ENCODE measurements around the gene MATCAP1.

MATCAP1 gene

DNA sequence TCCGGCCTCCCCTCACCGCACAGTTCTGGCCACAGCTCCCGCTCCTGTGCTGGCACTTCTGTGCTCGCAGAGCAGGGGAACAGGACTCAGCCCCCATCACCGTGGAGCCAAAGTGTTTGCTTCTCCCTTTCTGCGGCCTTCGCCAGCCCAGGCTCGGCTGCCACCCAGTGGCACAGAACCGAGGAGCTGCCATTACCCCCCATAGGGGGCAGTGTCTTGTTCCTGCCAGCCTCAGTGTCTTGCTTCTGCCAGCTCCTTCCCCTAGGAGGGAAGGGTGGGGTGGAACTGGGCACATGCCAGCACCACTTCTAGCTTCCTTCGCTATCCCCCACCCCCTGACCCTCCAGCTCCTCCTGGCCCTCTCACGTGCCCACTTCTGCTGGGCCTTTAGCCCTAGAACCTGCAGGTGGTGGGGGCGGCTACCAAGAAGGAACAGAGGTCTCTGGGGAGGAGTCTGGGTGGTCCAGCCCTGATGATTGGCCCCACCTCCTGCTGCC, 14.5 kb upstream of the MATCAP1 start:
- H3K4me1 ChIP-seq (ENCODE audit: low read length) = peaks cover 4% of the 10 kb centered on the region; the same call in 1 of the 2 replicates
- no peak overlapping the region for H3K4me3 ChIP-seq (ENCODE audit: low read length)
- H3K9ac ChIP-seq (ENCODE audit: low read length) = no peak overlapping the region

DNA sequence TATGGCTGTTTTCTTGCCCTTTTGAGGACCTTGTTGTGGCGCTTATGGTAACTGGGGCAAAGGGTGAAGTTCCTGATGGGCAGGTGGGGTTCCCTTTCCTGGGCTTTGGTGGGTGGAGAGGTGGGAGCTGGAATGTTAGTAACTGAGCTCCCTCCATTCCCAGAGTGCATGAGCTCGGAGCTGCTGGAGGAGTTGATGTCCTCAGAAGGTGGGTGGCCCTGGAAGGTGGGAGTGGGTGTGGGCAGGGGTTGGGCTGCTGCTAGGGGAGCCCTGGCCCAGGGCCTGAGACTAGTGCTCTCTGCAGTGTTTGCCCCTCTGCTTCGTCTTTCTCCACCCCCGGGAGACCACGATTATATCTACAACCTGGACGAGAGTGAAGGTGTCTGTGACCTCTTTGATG, 13.9 kb upstream of the MATCAP1 start:
- peaks cover 9% of the 10 kb centered on the region; the same call in 1 of the 2 replicates for H3K4me1 ChIP-seq (ENCODE audit: low read length)
- DNase-seq = no peak
- no peak overlapping the region for H3K9ac ChIP-seq (ENCODE audit: low read length)
- H3K9me2 ChIP-seq (replicated peaks; ENCODE audit: insufficient read depth, low read length) = no peaks in the 10 kb centered on the region
- no peak for TF ChIP-seq EZH2 (optimal IDR thresholded peaks at IDR 0.05; ENCODE audit: low read depth, low read length)
- TF ChIP-seq EZH2phosphoT487 (IDR thresholded peaks at IDR 0.05; ENCODE audit: low read length) = no peak
- TF ChIP-seq, protein P1, sequence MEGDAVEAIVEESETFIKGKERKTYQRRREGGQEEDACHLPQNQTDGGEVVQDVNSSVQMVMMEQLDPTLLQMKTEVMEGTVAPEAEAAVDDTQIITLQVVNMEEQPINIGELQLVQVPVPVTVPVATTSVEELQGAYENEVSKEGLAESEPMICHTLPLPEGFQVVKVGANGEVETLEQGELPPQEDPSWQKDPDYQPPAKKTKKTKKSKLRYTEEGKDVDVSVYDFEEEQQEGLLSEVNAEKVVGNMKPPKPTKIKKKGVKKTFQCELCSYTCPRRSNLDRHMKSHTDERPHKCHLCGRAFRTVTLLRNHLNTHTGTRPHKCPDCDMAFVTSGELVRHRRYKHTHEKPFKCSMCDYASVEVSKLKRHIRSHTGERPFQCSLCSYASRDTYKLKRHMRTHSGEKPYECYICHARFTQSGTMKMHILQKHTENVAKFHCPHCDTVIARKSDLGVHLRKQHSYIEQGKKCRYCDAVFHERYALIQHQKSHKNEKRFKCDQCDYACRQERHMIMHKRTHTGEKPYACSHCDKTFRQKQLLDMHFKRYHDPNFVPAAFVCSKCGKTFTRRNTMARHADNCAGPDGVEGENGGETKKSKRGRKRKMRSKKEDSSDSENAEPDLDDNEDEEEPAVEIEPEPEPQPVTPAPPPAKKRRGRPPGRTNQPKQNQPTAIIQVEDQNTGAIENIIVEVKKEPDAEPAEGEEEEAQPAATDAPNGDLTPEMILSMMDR (IDR thresholded peaks at IDR 0.05; ENCODE audit: low read length) = no peak
- H3F3A ChIP-seq (ENCODE audit: insufficient read depth, low read length) = no peaks in the 10 kb centered on the region
- no peak overlapping the region for H3K27ac ChIP-seq (ENCODE audit: low read length)
- no peak overlapping the region for H3K4me2 ChIP-seq (ENCODE audit: low read depth, low read length)
- no peak overlapping the region for H3K4me3 ChIP-seq (ENCODE audit: low read length)
- peaks cover 41% of the 10 kb centered on the region for H3K79me2 ChIP-seq (ENCODE audit: low read length)
- no peaks in the 10 kb centered on the region for H3K27me3 ChIP-seq (replicated peaks; ENCODE audit: insufficient read depth, low read length)
- H3K36me3 ChIP-seq (replicated peaks; ENCODE audit: insufficient read depth, low read length) = peaks cover 16% of the 10 kb centered on the region; the same call in 1 of the 2 replicates
- H4K20me1 ChIP-seq (ENCODE audit: insufficient read depth, low read length) = no peaks in the 10 kb centered on the region
- no peak overlapping the region for H2AFZ ChIP-seq (ENCODE audit: low read length)
- H3K9me3 ChIP-seq (replicated peaks; ENCODE audit: insufficient read depth, low read length) = no peaks in the 10 kb centered on the region

More for the DNA sequence above, 14.5 kb upstream of the MATCAP1 start:
- no peak for DNase-seq
- Histone ChIP-seq H3K9me2 (replicated peaks; ENCODE audit: insufficient read depth, low read length) (no peaks in the 10 kb centered on the region), H4K20me1 (ENCODE audit: insufficient read depth, low read length) (no peaks in the 10 kb centered on the region), H3F3A (ENCODE audit: insufficient read depth, low read length) (no peaks in the 10 kb centered on the region), H3K36me3 (replicated peaks; ENCODE audit: insufficient read depth, low read length) (peaks cover 16% of the 10 kb centered on the region; the same call in 1 of the 2 replicates), H3K27me3 (replicated peaks; ENCODE audit: insufficient read depth, low read length) (no peaks in the 10 kb centered on the region), H3K9me3 (replicated peaks; ENCODE audit: insufficient read depth, low read length) (no peaks in the 10 kb centered on the region), H3K27ac (ENCODE audit: low read length) (no peak overlapping the region), H3K4me2 (ENCODE audit: low read depth, low read length) (no peak overlapping the region), H2AFZ (ENCODE audit: low read length) (no peak overlapping the region), H3K79me2 (ENCODE audit: low read length) (peaks cover 35% of the 10 kb centered on the region)
- TF ChIP-seq EZH2 (optimal IDR thresholded peaks at IDR 0.05; ENCODE audit: low read depth, low read length) = no peak
- TF ChIP-seq, protein P1 (IDR thresholded peaks at IDR 0.05; ENCODE audit: low read length) = peak; percentile 37

DNA sequence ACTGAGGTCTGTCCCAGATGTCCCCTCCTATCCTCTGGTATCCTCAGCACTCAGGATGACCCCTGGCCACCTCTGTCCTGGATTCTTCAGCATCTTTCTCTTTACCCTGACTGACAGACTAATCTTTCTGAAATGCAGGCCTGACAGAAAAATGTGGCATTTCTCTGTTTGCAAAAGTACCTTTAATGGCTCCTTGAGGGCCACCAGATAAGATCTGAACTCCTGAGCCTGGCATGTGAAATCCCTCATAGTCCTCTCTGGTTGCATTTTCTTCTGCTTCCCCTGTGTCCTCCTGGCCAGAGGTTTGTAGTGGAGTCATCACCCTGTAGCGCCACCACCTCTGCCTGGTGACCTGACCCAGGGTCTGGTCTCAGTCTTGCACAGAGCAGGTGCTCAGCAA, 13.1 kb upstream of the MATCAP1 start:
- no peaks in the 10 kb centered on the region for H3F3A ChIP-seq (ENCODE audit: insufficient read depth, low read length)
- no peak overlapping the region for H3K4me2 ChIP-seq (ENCODE audit: low read depth, low read length)
- H3K4me1 ChIP-seq (ENCODE audit: low read length) = peaks cover 9% of the 10 kb centered on the region; the same call in 1 of the 2 replicates
- no peak overlapping the region for H2AFZ ChIP-seq (ENCODE audit: low read length)
- H3K4me3 ChIP-seq (ENCODE audit: low read length) = no peak overlapping the region
- peaks cover 16% of the 10 kb centered on the region; the same call in 1 of the 2 replicates for H3K36me3 ChIP-seq (replicated peaks; ENCODE audit: insufficient read depth, low read length)
- no peak overlapping the region for H3K27ac ChIP-seq (ENCODE audit: low read length)
- peaks cover 48% of the 10 kb centered on the region for H3K79me2 ChIP-seq (ENCODE audit: low read length)
- no peaks in the 10 kb centered on the region for H3K9me2 ChIP-seq (replicated peaks; ENCODE audit: insufficient read depth, low read length)
- TF ChIP-seq EZH2 (optimal IDR thresholded peaks at IDR 0.05; ENCODE audit: low read depth, low read length) (no peak), EZH2phosphoT487 (IDR thresholded peaks at IDR 0.05; ENCODE audit: low read length) (no peak)
- TF ChIP-seq, protein P1 (IDR thresholded peaks at IDR 0.05; ENCODE audit: low read length) = no peak
- no peak for DNase-seq
- no peaks in the 10 kb centered on the region for H4K20me1 ChIP-seq (ENCODE audit: insufficient read depth, low read length)
- no peaks in the 10 kb centered on the region for H3K9me3 ChIP-seq (replicated peaks; ENCODE audit: insufficient read depth, low read length)
- no peak overlapping the region for H3K9ac ChIP-seq (ENCODE audit: low read length)
- no peaks in the 10 kb centered on the region for H3K27me3 ChIP-seq (replicated peaks; ENCODE audit: insufficient read depth, low read length)

Data from MM.1S (cell line).